Transverse colon (tissue), 4 donors: ENCODE measurements around the gene GNG4. TPM values are rescaled to one million over a fixed set of nuclear protein-coding genes. Genes with fewer than 3 reads are reported as not detected.
A peak's percentile ranks its signal among the peaks of the same experiment; 100 is the strongest.
"Not testable (repeated sequence)": the region's sequence is repeated elsewhere in the genome, so short reads cannot be mapped to it uniquely, and the experiment has no call there.

Experiments
- DNase-seq: peaks from one replicate; pipeline ENCODE4 v3.0.0-alpha.2; 2019
- H3K27ac ChIP-seq, 4 donors: fragments of 200-600 bp; sonication (generic); 2 replicates each; pipeline ENCODE4 v1.5.1; 2016 to 2018; ENCODE audit warnings: inconsistent platforms in 4 of 4
- H3K27me3 ChIP-seq: fragments of 200-600 bp; sonication (generic); 2 replicates; pipeline ENCODE4 v1.5.1; 2017; ENCODE audit warnings: inconsistent platforms
- H3K36me3 ChIP-seq, 4 donors: fragments of 200-600 bp; sonication (generic); 2 replicates each; pipeline ENCODE4 v1.5.1; 2017 to 2019; ENCODE audit warnings: inconsistent platforms in 4 of 4
- H3K4me1 ChIP-seq, 4 donors: fragments of 200-600 bp; sonication (generic); 2 replicates each; pipeline ENCODE4 v1.5.1; 2017 to 2020; ENCODE audit warnings: inconsistent platforms in 4 of 4
- H3K4me3 ChIP-seq, 4 donors: fragments of 200-600 bp; sonication (generic); 1 replicate in 1 of 4; 2 replicates in 3 of 4; pipeline versions ENCODE4 v1.5.1 to v1.6.1; 2017 to 2019; ENCODE audit warnings: inconsistent platforms in 4 of 4
- H3K9me3 ChIP-seq, 2 donors: fragments of 200-600 bp; sonication (generic); 2 replicates each; pipeline ENCODE4 v1.5.1; 2017 to 2019; ENCODE audit warnings: inconsistent platforms in 2 of 2
- CTCF ChIP-seq, 5 experiments: fragments of 200-600 bp in 3 of 5; fragments of 450-650 bp in 2 of 5; sonication (generic) in 3 of 5; IDR thresholded peaks; 1 replicate in 2 of 5; 2 replicates in 3 of 5; pipeline ENCODE4 v1.5.1; 2016 to 2017; ENCODE audit warnings: antibody characterized with exemption in 5 of 5, inconsistent platforms in 3 of 5, mild to moderate bottlenecking in 2 of 5, moderate library complexity in 1 of 5
- EP300 ChIP-seq: sonication (generic); formaldehyde crosslinking; IDR thresholded peaks from one replicate; pipeline ENCODE4 v1.6.1; 2017; ENCODE audit warnings: antibody characterized with exemption, low read depth
- POLR2A ChIP-seq: fragments of 450-650 bp; IDR thresholded peaks from one replicate; pipeline ENCODE4 v1.6.1; 2016; ENCODE audit warnings: antibody characterized with exemption, mild to moderate bottlenecking, moderate library complexity
- POLR2AphosphoS5 ChIP-seq, 3 donors: sonication (generic); formaldehyde crosslinking; IDR thresholded peaks; one replicate each; pipeline ENCODE4 v1.6.1; 2016; ENCODE audit warnings: antibody characterized with exemption in 3 of 3
- WGBS, 2 donors: methylation state at CpG; one replicate each; pipeline ENCODE4 v1.1.5; 2018; ENCODE audit warnings: low coverage in 1 of 2; 5-methylcytosine and 5-hydroxymethylcytosine counted together
- in situ Hi-C, 4 donors: fragments of 200-750 bp; cut with MboI; loops; one replicate each; pipeline versions ENCODE4 v1.15.0 to v1.15.1; 2017; ENCODE audit warnings: low sequenced_read_pairs in 3 of 4, low pct_ligation_motif_present in 1 of 4, low pct_unique_long_range_greater_than_20kb in 1 of 4
- intact Hi-C: fragments of 100-400 bp; cut with DNase I; formaldehyde crosslinking; loops from one replicate; pipeline ENCODE4 v1.15.1; 2023; ENCODE audit warnings: low total_unique reads
- total RNA-seq, 4 donors: library from RNA; depleted of rRNA; stranded (reverse); fragments of >200 nt; gene quantifications; one replicate each; pipeline ENCODE4 v1.1.0, GENCODE V29; 2016

GNG4 gene
- total RNA-seq, 4 donors from 2014 or later, result 0.37 to 6.8 (median 5.5) TPM

DNA sequence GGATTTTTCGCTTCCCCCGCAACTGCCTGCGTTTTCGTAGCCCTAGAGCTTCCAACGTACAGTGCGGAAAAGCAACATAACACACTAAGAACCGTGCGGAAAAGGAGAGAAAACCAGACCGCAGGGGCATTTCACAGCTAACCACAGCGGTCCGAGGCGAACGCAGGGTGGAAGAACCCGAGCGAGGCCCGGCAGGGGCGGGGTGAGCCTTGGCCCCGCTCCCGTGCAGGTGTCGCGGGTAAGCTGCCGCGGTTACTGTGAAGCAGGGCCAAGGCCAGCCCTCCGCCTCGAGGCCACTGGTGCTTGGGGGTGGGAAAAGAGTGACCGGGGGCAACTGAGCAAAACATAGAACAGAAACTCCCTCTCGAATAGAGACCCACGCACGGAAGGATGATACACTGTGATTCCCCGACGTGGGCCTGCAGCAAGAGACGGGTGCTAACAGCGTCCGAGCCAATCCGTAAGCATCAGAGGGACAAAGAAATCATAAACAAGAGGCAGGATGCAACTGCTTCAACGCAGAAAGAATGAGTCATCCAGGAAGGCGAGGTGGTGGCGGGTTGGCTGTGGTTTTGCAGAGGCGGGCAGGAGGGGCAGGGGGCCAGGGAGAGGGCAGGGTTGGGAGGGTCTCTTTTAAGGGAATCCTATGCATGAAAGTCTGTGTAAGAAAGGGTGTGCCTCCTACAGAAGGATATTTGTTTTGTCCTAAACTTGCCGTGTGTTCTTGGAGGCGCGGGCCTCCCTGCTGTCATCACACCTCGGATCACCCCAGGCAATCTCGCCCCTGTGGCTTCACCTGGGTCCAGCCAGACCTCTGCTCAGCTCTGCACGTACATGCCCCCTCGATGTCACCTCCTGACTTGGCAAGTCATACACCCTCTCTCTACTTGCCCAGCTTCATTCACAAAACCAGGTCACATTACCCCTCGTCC, 7.3 kb downstream of the GNG4 start:
- no peak for TF ChIP-seq EP300
- intact Hi-C loops, result no loop called here
- Histone ChIP-seq H3K4me3 (peak overlapping the region in 2 of 4 donors; percentile 1 to 9), H3K4me1 (peaks cover 0 to 6% (median 0%) of the 10 kb centered on the region in 4 donors), H3K36me3 (no peaks in the 10 kb centered on the region), H3K27ac (peak overlapping the region in 1 of 4 donors; percentile 3), H3K9me3 (no peaks in the 10 kb centered on the region), H3K27me3 (peaks cover 15% of the 10 kb centered on the region)
- in situ Hi-C loops, result no loop called here
- WGBS, 2 donors, result 65 to 76% methylated on average over 22 to 47 of the region's 47 CpGs
- no peak for DNase-seq

DNA sequence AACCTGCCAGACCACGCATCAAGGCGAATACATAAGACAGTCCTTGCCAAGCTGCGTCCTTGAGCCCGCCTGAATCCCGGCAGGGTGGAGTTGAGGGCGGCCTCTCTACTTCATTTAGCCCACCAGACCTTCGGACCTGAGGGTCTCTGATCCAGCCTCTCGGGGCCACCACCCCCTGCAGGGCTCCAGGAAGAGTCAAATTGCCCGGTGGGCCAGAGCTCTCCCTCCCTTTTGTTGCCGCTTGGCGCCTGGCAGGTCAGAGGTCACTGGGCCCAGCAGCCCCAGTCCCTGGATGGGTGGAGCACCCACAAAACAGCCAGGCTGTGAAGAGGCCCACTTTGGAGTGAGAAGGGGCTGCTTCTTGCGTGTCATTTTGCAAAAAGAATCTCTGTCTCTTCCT, 9.0 kb downstream of the GNG4 start:
- DNase-seq, result peak; percentile 4
- H3K4me3 ChIP-seq, result no peak overlapping the region
- TF ChIP-seq EP300 (no peak), POLR2AphosphoS5 (IDR thresholded peaks at IDR 0.05) (no peak), CTCF (IDR thresholded peaks at IDR 0.05) (no peak), POLR2A (no peak)
- no peak overlapping the region for H3K27ac ChIP-seq
- no peaks in the 10 kb centered on the region for H3K9me3 ChIP-seq
- in situ Hi-C loops, result no loop called here
- intact Hi-C loops, result no loop called here
- 87% methylated on average over 12 of the region's 12 CpGs; no CpG with 5 or more reads in 1 of the 2 donors for WGBS, 2 donors
- peaks cover 0 to 8% (median 4%) of the 10 kb centered on the region in 4 donors for H3K4me1 ChIP-seq
- no peaks in the 10 kb centered on the region for H3K36me3 ChIP-seq
- no peaks in the 10 kb centered on the region for H3K27me3 ChIP-seq

GRCh38 chr1:235639226-235640205, 10.1 kb downstream of the GNG4 start:
- no peaks in the 10 kb centered on the region for H3K27me3 ChIP-seq
- TF ChIP-seq CTCF (IDR thresholded peaks at IDR 0.05) (no peak), POLR2A (no peak), EP300 (no peak), POLR2AphosphoS5 (IDR thresholded peaks at IDR 0.05) (no peak)
- no peak overlapping the region for H3K4me3 ChIP-seq
- 79 to 91% methylated on average over 4 to 14 of the region's 14 CpGs for WGBS, 2 donors
- peak; percentile 1 for DNase-seq
- no peaks in the 10 kb centered on the region for H3K36me3 ChIP-seq
- no peak overlapping the region for H3K27ac ChIP-seq
- in situ Hi-C loops (no loop called here), intact Hi-C loops (no loop called here)
- no peaks in the 10 kb centered on the region for H3K9me3 ChIP-seq
- peaks cover 0 to 8% (median 4%) of the 10 kb centered on the region in 4 donors for H3K4me1 ChIP-seq

DNA sequence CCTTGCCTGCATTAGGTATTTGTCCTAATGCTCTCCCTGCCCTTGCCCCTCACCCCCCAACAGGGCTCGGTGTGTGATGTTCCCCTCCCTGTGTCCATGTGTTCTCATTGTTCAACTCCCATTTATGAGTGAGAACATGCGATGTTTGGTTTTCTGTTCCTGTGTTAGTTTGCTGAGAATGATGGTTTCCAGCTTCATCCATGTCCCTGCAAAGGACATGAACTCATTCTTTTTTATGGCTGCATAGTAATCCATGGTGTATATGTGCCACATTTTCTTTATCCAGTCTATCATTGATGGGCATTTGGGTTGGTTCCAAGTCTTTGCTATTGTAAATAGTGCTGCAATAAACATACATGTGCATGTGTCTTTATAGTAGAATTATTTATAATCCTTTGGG, 11.0 kb downstream of the GNG4 start:
- H3K9me3 ChIP-seq, H3K36me3 ChIP-seq, H3K27ac ChIP-seq, H3K27me3 ChIP-seq, intact Hi-C loops, DNase-seq, in situ Hi-C loops, H3K4me3 ChIP-seq, H3K4me1 ChIP-seq: not testable (repeated sequence)
- WGBS, 2 donors, result 80 to 91% methylated on average over 1 to 2 of the region's 2 CpGs
